DMS 273 (cell line): ENCODE results near the gene SLC17A9.

Experiments
- DNase-seq: peaks from one replicate; lab custom pipeline; 2025; ENCODE audit not compliant: unreplicated experiment; lab: John Stamatoyannopoulos, UW

SLC17A9 gene

DNA sequence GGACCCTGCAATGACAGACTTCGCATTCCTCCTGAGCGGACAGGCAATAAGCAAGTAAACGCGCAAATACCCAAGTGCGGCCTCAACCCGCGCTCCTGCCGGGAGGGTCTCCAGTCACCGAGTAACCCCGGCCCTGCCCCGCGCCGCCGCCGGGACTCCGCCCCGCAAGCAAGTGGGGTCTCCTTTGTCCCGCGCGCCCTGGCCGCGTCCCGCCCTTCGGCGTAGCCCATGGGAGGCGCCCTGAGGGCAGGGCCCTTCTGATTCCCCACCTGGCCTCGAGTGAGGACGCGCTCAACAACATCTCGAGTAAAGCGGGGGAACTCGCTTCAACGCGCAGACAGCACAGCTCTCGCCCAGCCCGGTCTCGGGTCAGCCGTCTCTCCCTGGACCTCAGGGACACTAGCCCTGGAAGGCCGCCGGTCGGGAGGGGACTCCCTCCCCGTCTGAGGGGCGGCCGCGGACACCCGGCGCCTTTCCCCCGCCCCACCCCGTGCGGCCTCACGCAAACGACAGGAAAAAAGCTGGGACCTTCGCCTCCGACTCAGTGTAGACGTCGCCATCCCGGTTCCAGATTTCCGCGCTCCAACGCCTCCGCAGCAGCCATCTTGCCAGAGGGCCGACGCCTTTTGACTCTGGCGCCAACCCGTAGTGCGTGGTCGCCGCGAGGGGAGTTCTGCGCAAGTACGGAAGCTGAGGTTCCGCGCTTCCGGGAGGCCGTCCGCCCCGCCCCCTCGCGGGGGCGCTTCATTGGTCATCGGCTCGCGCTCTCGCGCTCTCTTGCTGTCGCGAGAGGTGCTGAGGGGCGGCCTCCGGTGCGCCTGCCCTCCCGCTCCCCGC lies 15.0 kb upstream of the SLC17A9 start:
- peak; percentile 99 for DNase-seq

DNA sequence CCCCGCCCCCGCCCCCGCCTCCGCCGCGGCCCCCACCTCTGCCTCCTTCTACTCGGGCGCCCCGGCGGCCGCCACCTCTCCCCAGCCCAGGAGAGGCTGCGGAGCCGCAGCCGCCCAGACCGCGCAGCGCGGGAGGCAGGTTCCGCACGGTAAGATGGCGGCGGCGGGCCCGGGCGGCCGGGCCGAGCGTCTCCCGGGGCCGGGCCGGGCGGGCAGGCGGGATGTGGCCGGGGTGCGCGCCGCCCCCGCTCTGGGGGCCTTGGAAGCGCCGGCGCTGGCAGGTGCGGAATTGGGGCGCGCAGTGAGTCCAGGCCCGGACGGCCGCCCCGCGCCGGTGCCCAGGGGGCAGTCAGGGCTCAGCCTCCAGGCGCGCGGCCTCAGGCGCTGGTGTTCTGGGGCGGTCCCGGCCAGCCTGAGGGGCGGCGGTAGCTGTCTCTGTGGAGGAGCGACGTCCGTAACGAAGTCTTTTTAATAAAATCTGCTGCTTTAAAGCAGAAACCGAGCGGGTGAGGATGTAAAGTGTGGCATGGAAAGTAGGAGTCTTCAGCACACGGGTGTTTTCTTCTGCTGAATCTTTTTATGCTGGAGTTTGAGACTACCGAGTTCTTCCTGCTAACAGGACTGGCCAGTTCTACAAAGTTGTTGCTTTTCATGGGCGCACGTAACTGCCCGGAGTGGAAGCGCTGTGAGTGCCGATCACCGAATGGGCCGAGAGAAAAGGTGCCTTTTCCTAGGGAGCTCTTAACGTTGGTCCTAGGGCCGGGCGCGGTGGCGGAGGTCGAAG lies 14.2 kb upstream of the SLC17A9 start, which contains the start of gene GID8:
TSS of gene GID8 (plus strand) at position 43 of the 784 bp plus-strand sequence. CDS start 3,356 bp downstream, outside the sequence.
- DNase-seq, result peak; percentile 81

GRCh38 chr20:62940875-62941274 lies 11.6 kb upstream of the SLC17A9 start:
- no peak for DNase-seq

- no peak for DNase-seq
These were observed 10.7 kb upstream of the SLC17A9 start for GRCh38 chr20:62941792-62942191.

DNA sequence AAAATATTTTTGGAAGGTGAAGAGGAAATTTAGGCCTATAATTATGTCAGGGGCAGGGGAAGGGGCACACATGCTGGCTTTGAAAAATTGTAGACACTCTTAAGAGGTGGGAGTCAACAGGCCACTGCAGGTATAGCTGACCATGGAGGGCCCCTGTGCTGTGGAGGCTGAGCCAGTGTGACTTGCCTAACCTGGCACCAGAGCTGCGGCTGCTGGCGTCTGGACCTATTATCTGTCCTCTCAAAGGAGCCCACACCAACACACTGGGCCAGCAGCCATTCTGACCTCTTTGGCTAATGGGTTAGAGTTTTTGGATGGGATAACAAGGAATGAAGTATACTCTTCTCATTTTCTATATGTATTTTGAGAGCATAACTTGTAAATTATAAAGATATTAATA lies 10.1 kb upstream of the SLC17A9 start:
- DNase-seq, result no peak

DNA sequence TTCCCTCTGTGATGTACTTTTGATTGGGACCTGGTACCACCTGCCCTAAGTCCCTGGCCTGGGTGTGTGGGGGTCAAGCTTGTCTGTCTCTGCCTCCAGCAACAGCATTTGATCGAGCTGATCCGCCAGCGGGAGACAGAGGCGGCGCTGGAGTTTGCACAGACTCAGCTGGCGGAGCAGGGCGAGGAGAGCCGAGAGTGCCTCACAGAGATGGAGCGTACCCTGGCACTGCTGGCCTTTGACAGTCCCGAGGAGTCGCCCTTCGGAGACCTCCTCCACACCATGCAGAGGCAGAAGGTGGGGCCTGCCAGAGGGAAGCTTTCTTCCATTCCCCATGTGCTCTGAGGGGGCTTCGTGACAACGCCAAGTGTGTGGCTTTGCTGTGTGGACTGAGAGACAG lies 9.1 kb upstream of the SLC17A9 start:
- no peak for DNase-seq

- no peak for DNase-seq
These were observed 8.3 kb upstream of the SLC17A9 start for GRCh38 chr20:62944184-62944583.

GRCh38 chr20:62944746-62945145 lies 7.8 kb upstream of the SLC17A9 start:
- no peak for DNase-seq

DNA sequence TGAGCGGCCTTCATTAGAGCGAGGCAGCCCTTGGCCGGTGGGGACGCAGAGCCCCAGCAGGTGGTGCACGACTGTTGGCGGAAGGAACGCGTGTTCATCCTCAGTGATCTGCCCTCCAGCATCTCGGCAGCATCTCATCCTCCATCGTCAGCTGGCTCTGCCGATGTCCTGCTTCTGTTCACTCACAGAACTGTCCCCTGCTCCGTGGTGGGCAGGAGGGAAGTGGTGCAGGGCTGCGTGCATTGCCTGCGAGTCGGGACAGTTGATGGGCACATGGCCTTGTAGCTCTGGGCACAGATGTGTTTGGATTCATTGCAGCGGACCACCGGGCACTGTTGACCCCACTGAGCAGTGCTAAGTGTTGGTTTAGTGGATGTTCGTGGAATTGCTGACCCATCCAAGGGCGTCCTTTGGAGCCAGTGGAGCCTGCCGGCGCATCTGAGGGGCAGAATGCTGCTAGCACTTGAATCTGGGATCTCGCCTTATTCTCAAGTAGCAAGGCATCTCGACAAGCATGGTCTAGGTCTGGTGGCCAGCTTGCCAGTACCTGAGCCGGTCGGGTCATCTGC lies 6.7 kb upstream of the SLC17A9 start:
- no peak for DNase-seq

GRCh38 chr20:62946918-62947317 lies 5.6 kb upstream of the SLC17A9 start:
- peak; percentile 89 for DNase-seq

- no peak for DNase-seq
These were observed 4.8 kb upstream of the SLC17A9 start for GRCh38 chr20:62947532-62948300.

DNA sequence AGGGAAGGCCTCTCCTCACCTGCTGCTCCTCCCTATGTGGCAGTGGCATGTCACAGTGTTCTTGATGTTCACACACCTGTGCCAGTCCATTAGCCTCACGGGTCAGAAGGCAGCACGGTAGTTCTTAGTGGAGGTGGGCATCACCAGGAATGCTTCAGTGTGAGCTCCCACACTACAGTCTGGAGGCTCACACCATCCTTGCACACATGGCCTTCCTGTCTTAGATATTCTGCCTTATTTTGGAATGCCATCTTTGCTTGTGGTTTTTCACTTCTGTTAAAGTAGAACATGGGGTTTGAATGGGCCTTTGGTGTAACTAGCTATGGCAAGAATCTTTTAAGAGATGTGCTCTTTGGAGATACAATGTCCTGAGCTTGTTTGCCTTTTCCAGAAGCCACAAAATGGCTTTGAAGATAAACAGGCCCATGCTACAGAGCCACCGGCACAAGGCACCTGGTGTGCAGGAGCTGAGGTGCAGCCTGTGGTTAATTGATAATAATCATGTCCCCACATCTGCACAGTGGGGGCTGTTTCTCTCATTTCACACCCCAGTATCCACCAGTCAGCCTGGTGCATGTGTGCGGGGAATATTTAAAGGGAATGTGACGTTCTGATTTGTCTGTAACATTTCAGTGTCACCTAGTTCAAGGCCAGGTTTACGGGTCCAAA lies 3.2 kb upstream of the SLC17A9 start:
- DNase-seq, result no peak

DNA sequence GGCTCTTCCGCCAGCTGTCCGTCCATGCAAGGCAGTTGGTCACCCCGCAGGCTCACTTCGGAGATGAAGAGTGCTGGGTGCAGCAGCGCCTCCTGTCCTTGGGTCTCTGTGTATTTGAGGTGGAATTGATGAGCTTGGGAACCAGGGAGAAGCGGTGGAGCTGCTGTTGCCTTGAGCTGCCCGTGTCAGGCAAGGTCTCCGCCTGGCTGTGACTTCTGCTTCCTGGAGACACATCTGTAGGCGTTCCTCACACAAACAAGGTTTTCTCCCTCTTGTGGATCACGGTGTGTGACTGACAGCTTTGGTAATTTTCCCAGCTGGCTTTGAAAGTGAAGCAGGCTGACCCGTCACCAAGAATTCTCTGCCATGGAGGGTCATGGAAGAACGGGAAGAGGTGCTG lies 2.5 kb upstream of the SLC17A9 start:
- DNase-seq, result no peak

GRCh38 chr20:62950741-62951140 lies 1.8 kb upstream of the SLC17A9 start:
- DNase-seq, result no peak

- no peak for DNase-seq
These were observed 1.2 kb upstream of the SLC17A9 start for GRCh38 chr20:62951143-62951895.

GRCh38 chr20:62951896-62952372 lies 575 bp upstream of the SLC17A9 start:
- DNase-seq, result no peak

GRCh38 chr20:62952968-62953838 lies 694 bp downstream of the SLC17A9 start:
- DNase-seq, result no peak

GRCh38 chr20:62953839-62954703 lies 1.6 kb downstream of the SLC17A9 start:
- DNase-seq, result no peak
